AG09309 (cell line): Measurements from ENCODE around the gene DHRS7B.
"Not testable (repeated sequence)": the region's sequence is repeated elsewhere in the genome, so short reads cannot be mapped to it uniquely, and the experiment has no call there.

Source experiments
- DNase-seq: peaks from one replicate; pipeline ENCODE4 v3.0.0-alpha.2; 2010; ENCODE audit warnings: low read depth
- H3K4me3 ChIP-seq: 2 replicates; pipeline ENCODE4 v1.5.1; 2011; ENCODE audit warnings: mild to moderate bottlenecking, low read depth, low read length, moderate library complexity; ENCODE audit not compliant: control insufficient read depth
- TF ChIP-seq, protein P1 (sequence below): IDR thresholded peaks from 2 replicates; pipeline ENCODE4 v1.5.1; 2011; ENCODE audit warnings: mild to moderate bottlenecking, low read depth, low read length, inconsistent platforms; ENCODE audit not compliant: insufficient read depth, control insufficient read depth; ENCODE audit errors: missing control alignments

DHRS7B gene

DNA sequence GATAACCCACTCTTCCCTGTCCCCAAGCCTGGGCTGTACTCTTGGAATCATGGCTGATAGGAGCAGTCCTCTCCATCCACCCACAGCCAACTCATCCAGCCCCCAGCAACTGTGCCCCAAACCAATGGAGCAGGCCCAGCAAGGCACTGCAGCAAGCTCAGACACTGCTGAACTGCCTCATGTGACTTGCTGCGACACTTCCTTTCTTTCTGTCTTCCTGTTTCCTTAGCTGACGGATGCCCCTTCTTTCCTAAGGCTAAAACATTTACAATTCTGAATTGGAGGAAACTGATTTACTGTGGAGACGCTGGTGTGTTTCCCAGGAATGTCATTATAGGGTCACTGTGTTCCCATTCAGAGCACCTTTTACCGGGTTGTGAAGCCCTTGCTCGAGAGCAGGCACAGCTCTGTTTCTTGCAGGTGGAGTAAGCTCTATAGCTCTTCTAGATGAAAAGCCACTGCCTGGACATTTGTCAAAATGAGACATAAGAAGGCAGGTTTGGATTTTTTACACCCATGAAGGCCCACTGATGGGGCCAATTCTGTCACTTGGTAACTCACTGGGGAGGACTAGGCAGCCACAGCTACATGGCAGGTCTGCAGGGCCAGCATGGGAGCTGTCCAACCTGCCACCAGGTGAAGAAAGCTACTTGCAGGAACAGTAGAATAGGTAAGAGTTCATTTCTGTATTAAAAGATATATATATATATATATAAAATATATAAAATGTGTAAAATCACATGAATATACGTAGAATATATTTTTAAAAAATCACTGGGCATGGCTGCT lies 59.8 kb downstream of the DHRS7B start:
- TF ChIP-seq, protein P1, sequence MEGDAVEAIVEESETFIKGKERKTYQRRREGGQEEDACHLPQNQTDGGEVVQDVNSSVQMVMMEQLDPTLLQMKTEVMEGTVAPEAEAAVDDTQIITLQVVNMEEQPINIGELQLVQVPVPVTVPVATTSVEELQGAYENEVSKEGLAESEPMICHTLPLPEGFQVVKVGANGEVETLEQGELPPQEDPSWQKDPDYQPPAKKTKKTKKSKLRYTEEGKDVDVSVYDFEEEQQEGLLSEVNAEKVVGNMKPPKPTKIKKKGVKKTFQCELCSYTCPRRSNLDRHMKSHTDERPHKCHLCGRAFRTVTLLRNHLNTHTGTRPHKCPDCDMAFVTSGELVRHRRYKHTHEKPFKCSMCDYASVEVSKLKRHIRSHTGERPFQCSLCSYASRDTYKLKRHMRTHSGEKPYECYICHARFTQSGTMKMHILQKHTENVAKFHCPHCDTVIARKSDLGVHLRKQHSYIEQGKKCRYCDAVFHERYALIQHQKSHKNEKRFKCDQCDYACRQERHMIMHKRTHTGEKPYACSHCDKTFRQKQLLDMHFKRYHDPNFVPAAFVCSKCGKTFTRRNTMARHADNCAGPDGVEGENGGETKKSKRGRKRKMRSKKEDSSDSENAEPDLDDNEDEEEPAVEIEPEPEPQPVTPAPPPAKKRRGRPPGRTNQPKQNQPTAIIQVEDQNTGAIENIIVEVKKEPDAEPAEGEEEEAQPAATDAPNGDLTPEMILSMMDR = no peak
- H3K4me3 ChIP-seq = no peak overlapping the region
- no peak for DNase-seq

DNA sequence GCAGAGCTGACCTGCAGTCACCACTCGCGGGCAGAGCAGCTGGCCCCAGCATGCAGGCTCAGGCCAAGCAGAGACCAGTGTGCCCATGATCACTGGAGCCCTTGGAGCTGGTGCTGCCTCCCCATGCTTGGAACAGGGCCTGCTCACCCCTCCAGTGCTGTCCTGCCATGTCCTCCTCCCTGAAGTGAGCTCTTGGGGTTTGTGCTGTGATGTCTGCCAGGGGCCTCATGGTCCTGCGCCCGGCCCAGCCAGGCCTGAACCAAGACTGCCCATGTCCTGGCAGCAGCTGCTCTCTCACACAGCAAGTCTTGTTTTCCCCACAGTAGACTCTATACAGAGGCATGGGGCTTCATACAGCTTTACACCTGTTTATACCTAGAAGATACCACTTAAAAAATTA lies 62.6 kb downstream of the DHRS7B start:
- DNase-seq = no peak
- TF ChIP-seq, protein P1 = no peak

DNA sequence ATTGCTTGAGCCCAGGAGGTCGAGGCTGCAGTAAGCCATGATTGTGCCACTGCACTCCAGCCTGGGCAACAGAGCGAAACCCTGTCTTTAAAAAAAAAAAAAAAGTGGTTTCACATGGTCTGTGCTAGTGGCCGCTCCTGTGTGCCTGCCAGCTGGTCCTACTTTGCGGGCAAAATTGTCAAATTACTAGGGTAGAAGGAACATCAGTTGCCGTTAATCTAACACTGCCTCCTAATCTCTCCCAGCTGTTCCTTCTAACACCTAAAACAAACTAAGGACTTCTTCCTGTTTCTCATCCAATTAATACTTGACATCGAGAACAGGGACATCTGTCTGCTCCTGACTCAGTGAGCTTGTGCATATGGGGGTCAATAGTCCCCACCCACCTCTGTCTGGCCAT lies 63.3 kb downstream of the DHRS7B start:
- DNase-seq = no peak

More for the DNA sequence above, 62.6 kb downstream of the DHRS7B start:
- H3K4me3 ChIP-seq = no peak overlapping the region

DNA sequence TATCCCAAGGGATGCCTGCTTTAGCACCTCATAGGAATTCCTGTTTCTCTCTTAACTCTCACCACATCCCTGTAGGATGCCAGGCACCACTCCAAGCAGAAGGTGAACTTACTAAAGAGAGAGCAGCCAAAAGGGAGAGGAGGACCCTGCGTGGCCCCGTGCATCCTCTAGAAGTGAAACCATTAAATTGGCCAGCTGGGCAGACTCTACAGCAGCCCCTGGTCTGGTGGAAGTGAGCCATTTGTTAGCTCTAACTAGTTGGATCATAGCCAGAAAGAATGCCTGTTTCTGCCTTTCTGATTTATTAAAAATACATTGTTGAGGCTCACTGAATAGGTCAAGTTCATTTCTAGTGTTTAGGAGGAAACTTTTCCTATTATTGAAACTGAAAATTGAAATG lies 64.9 kb downstream of the DHRS7B start:
- no peak for DNase-seq
- no peak overlapping the region for H3K4me3 ChIP-seq
- TF ChIP-seq, protein P1 = no peak

More for the DNA sequence above, 63.3 kb downstream of the DHRS7B start:
- TF ChIP-seq, protein P1 = no peak
- no peak overlapping the region for H3K4me3 ChIP-seq

DNA sequence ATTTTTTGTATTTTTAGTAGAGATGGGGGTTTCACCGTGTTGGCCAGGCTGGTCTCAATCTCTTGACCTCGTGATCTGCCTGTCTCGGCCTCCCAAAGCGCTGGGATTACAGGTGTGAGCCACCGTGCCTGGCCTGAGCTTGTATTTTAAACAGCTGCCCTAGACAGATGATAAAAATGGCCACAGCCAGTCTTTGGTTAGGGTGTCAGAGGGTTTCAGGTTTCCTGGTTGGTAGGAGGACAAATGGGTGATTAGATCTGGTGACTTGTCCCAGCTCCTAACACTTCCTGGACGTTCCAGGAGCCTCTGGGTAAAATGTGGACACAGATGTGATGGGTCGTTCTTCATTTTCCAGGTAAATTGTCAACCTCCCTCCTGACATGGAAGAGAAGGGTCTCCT lies 65.7 kb downstream of the DHRS7B start:
- not testable (repeated sequence) for H3K4me3 ChIP-seq, DNase-seq

DNA sequence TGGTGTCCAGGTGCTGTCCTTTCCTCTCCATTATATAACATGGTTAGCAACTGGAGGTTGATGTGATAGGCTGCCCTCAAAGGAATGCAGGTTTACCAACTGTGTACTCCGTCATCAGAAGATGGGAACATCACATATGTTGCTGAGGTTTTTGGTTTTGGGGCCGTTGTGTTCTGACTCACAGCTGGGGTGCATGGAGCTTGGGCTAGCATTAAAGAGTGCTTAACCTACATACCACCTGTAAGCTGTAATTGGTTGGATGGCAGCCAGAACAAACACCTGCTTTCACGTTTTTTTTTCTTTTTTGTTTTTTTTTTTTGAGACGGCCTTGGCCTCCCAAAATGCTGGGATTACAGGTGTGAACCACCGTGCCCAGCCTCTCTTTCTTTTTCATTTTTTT lies 66.3 kb downstream of the DHRS7B start:
- TF ChIP-seq, protein P1 = no peak
- H3K4me3 ChIP-seq = no peak overlapping the region
- DNase-seq = no peak

DNA sequence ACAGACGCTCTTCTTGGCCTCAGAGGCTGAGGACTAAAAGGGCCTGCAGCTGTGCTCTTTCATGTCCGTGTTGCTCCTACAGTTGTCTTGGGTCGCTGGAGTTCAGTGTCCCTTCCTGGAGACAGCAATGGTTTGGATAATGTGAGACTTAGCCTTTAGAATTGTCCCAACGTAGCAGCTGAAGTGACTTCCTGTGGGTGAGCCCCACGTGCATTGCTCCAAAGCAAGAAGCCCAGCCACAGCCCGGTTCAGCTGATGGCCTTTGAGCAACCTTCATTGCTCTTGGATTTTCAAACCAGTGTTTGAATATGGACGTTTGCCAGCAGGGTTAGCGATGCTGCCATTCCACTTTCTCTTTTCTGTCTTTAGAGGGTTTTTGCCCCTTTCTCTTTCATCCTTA lies 67.5 kb downstream of the DHRS7B start:
- TF ChIP-seq, protein P1 = no peak
- DNase-seq = no peak
- H3K4me3 ChIP-seq = no peak overlapping the region
